ENCODE results near the gene KCNE3. TPM values are rescaled to one million over a fixed set of nuclear protein-coding genes. Genes with fewer than 3 reads are reported as not detected.
A peak's percentile ranks its signal among the peaks of the same experiment; 100 is the strongest.

Gene KCNE3
- polyA plus RNA-seq = 33.1 TPM
- long read RNA-seq, donor 1, partial matches to known transcripts = 0 of 2 reads
- long read RNA-seq, donor 1, other reads (novel, unspliced or antisense) = 0 of 2 reads
- long read RNA-seq, donor 2, partial matches to known transcripts = 0 of 6 reads
- long read RNA-seq, donor 2, other reads (novel, unspliced or antisense) = 0 of 6 reads
- long read RNA-seq, donor 3 = 0 reads
- long read RNA-seq, donor 4, partial matches to known transcripts = 0 of 1 reads
- long read RNA-seq, donor 4, other reads (novel, unspliced or antisense) = 0 of 1 reads
- long read RNA-seq, donor 5, partial matches to known transcripts = 0 of 3 reads
- long read RNA-seq, donor 5, other reads (novel, unspliced or antisense) = 0 of 3 reads
- long read RNA-seq, donor 6, transcript KCNE3-201 (3 exons, 3,143 nt) = major isoform, 5 of 9 reads
- long read RNA-seq, donor 6, partial matches to known transcripts = 0 of 9 reads
- long read RNA-seq, donor 6, other reads (novel, unspliced or antisense) = 0 of 9 reads
- long read RNA-seq, donor 7, partial matches to known transcripts = 0 of 3 reads
- long read RNA-seq, donor 7, other reads (novel, unspliced or antisense) = 0 of 3 reads
- long read RNA-seq, donor 8, transcript KCNE3-201 (3 exons, 3,143 nt) = major isoform, 5 of 8 reads
- long read RNA-seq, donor 8, partial matches to known transcripts = 0 of 8 reads
- long read RNA-seq, donor 8, other reads (novel, unspliced or antisense) = 0 of 8 reads
- long read RNA-seq, donor 9, transcript KCNE3-201 (3 exons, 3,143 nt) = major isoform, 6 of 10 reads
- long read RNA-seq, donor 9, partial matches to known transcripts = 0 of 10 reads
- long read RNA-seq, donor 9, other reads (novel, unspliced or antisense) = 0 of 10 reads
- long read RNA-seq, donor 10, partial matches to known transcripts = 0 of 6 reads
- long read RNA-seq, donor 10, other reads (novel, unspliced or antisense) = 0 of 6 reads
- long read RNA-seq, donor 11, partial matches to known transcripts = 0 of 5 reads
- long read RNA-seq, donor 11, other reads (novel, unspliced or antisense) = 0 of 5 reads

- Histone ChIP-seq H3K9me3 (ENCODE audit: control insufficient read depth, low read depth, low read length) (no peaks in the 10 kb centered on the region), H3K27me3 (ENCODE audit: control insufficient read depth, insufficient read depth, low read length) (no peaks in the 10 kb centered on the region), H3K4me3 (ENCODE audit: low read length) (peak within 1 kb of the TSS; percentile 87), H3K4me1 (ENCODE audit: control insufficient read depth, insufficient read depth, low read length) (peaks cover 46% of the 10 kb centered on the region), H3K36me3 (ENCODE audit: control insufficient read depth, insufficient read depth, low read length) (peaks cover 7% of the 10 kb centered on the region), H3K27ac (ENCODE audit: low read length) (peak within 1 kb of the TSS; percentile 85)
- DNase-seq = peak in 1 of 2 donors; percentile 72
- no CpG with 5 or more reads among the region's 62 CpGs for WGBS (ENCODE audit: insufficient coverage, low lambda C conversion rate)
Measured at GRCh38 chr11:74466916-74467885, at the start of gene KCNE3. KCNE3 (minus strand) TSS chr11:74467549; CDS start chr11:74457563, 9,986 bp downstream.

DNA sequence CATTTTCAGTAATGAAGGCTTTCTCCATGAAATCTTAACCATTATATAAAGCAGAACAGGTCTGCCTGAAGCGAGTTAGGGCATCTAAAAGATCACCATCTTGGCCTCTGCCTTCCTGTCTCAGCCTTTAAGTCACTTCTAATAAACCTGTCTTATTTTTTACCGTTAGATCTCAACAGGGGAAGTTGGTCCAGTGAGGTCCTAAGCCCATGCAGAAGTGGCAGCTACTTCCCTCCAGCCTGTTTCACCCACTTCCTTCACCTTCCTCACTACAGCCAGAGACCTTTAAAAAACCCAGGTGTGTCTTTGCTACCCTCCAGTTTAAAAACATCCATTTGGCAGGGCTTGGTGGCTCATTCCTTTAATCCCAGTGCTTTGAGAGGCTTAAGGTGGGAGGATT, 40.2 kb upstream of the KCNE3 start:
- no CpG with 5 or more reads among the region's 2 CpGs for WGBS (ENCODE audit: insufficient coverage, low lambda C conversion rate)
- H3K27ac ChIP-seq (ENCODE audit: low read length) = no peak overlapping the region
- no peak for DNase-seq

GRCh38 chr11:74506823-74507222, 39.5 kb upstream of the KCNE3 start:
- no peak for DNase-seq

More for the DNA sequence above, 40.2 kb upstream of the KCNE3 start:
- peaks cover 5% of the 10 kb centered on the region for H3K9me3 ChIP-seq (ENCODE audit: control insufficient read depth, low read depth, low read length)
- peaks cover 3% of the 10 kb centered on the region for H3K4me1 ChIP-seq (ENCODE audit: control insufficient read depth, insufficient read depth, low read length)
- no peaks in the 10 kb centered on the region for H3K36me3 ChIP-seq (ENCODE audit: control insufficient read depth, insufficient read depth, low read length)
- no peak overlapping the region for H3K4me3 ChIP-seq (ENCODE audit: low read length)
- H3K27me3 ChIP-seq (ENCODE audit: control insufficient read depth, insufficient read depth, low read length) = no peaks in the 10 kb centered on the region

GRCh38 chr11:74505911-74506310, 38.6 kb upstream of the KCNE3 start:
- peaks cover 3% of the 10 kb centered on the region for H3K4me1 ChIP-seq (ENCODE audit: control insufficient read depth, insufficient read depth, low read length)

More at GRCh38 chr11:74506823-74507222, 39.5 kb upstream of the KCNE3 start:
- peaks cover 6% of the 10 kb centered on the region for H3K9me3 ChIP-seq (ENCODE audit: control insufficient read depth, low read depth, low read length)
- WGBS (ENCODE audit: insufficient coverage, low lambda C conversion rate) = no CpG with 5 or more reads among the region's 1 CpG
- no peak overlapping the region for H3K4me3 ChIP-seq (ENCODE audit: low read length)
- no peaks in the 10 kb centered on the region for H3K36me3 ChIP-seq (ENCODE audit: control insufficient read depth, insufficient read depth, low read length)
- H3K27ac ChIP-seq (ENCODE audit: low read length) = no peak overlapping the region
- no peaks in the 10 kb centered on the region for H3K27me3 ChIP-seq (ENCODE audit: control insufficient read depth, insufficient read depth, low read length)
- H3K4me1 ChIP-seq (ENCODE audit: control insufficient read depth, insufficient read depth, low read length) = peaks cover 3% of the 10 kb centered on the region

DNA sequence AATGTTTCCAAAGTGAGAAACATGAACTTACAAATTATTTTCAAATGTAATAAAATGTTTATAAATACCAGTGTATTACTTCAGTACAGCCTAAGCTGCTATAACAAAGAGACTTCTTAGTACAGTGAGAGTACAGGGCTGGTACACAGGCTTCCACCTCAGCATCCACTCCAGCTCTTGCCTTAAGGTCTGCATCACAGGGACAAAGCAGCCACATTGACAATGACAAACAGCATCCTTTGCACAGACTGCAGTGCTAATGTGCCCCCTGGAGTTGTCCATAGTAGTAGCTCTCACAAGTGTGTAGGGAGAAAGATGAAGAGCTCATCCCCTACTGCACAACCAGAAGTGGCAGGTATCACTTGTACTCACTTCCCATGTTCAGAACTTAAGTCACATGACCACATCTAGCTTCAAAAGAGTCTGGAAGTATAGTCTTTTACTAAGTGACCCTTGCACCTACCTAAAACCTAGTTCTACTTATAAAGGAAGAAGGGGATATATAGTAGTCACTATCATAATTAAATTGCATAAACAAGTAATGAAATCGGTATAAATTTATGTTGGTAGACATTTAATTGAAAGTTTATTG, 36.8 kb upstream of the KCNE3 start:
- Histone ChIP-seq H3K36me3 (ENCODE audit: control insufficient read depth, insufficient read depth, low read length) (no peaks in the 10 kb centered on the region), H3K4me1 (ENCODE audit: control insufficient read depth, insufficient read depth, low read length) (peaks cover 3% of the 10 kb centered on the region), H3K9me3 (ENCODE audit: control insufficient read depth, low read depth, low read length) (peaks cover 8% of the 10 kb centered on the region), H3K27ac (ENCODE audit: low read length) (peak overlapping the region; percentile 54), H3K4me3 (ENCODE audit: low read length) (no peak overlapping the region), H3K27me3 (ENCODE audit: control insufficient read depth, insufficient read depth, low read length) (no peaks in the 10 kb centered on the region)
- peak in 1 of 2 donors; percentile 37 for DNase-seq
- 100% methylated on average over 1 of the region's 1 CpG for WGBS (ENCODE audit: insufficient coverage, low lambda C conversion rate)

More at GRCh38 chr11:74505911-74506310, 38.6 kb upstream of the KCNE3 start:
- DNase-seq = no peak
- Histone ChIP-seq H3K36me3 (ENCODE audit: control insufficient read depth, insufficient read depth, low read length) (no peaks in the 10 kb centered on the region), H3K27me3 (ENCODE audit: control insufficient read depth, insufficient read depth, low read length) (no peaks in the 10 kb centered on the region), H3K4me3 (ENCODE audit: low read length) (no peak overlapping the region), H3K9me3 (ENCODE audit: control insufficient read depth, low read depth, low read length) (peaks cover 8% of the 10 kb centered on the region), H3K27ac (ENCODE audit: low read length) (no peak overlapping the region)
- WGBS (ENCODE audit: insufficient coverage, low lambda C conversion rate) = no CpG with 5 or more reads among the region's 4 CpGs

- no peaks in the 10 kb centered on the region for H3K27me3 ChIP-seq (ENCODE audit: control insufficient read depth, insufficient read depth, low read length)
- H3K36me3 ChIP-seq (ENCODE audit: control insufficient read depth, insufficient read depth, low read length) = no peaks in the 10 kb centered on the region
- no peak for DNase-seq
- H3K4me3 ChIP-seq (ENCODE audit: low read length) = no peak overlapping the region
- peaks cover 2% of the 10 kb centered on the region for H3K4me1 ChIP-seq (ENCODE audit: control insufficient read depth, insufficient read depth, low read length)
- peaks cover 4% of the 10 kb centered on the region for H3K9me3 ChIP-seq (ENCODE audit: control insufficient read depth, low read depth, low read length)
- no peak overlapping the region for H3K27ac ChIP-seq (ENCODE audit: low read length)
- WGBS (ENCODE audit: insufficient coverage, low lambda C conversion rate) = 100% methylated on average over 1 of the region's 1 CpG
Measured at GRCh38 chr11:74494916-74495315, 27.6 kb upstream of the KCNE3 start.

DNA sequence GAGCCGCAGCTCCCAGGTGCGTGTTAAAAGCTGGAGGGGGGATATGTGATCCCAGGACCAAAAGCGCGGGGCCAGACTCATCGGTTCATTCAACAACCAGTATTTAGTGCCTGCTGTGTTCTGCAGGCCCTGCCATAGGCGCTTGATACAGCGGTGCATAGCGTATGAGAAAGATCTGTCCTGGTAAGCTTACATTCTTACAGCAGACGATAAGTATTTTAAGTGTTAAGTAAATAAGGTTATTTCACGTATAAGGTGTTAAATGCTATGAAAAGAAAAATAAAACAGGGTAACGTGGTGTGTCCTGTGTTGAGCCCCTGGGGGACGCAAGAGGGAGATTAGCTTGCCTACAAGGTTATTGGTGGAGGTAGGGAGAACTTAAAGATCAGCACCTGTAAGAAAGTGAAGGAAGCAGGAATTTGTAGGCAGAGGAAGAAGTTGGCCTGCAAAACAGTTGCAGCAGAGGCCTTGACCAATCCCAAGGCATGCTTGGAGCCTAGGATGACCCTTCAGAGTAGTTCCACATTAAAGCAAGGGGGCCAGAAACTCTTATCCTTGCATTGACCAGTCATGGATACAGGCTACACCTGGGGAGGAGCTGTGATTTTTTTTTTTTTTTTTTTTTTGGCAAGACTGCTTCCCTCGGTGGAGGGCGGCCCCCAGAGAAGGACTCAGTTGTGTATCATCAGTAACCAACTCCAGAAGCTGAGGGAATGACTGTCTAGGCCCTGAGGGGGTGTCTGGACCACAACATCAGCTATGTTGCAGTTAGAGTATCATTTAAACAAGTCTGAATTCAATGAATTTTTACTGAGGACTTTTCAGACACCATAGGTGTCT, 26.7 kb upstream of the KCNE3 start:
- H3K27me3 ChIP-seq (ENCODE audit: control insufficient read depth, insufficient read depth, low read length) = no peaks in the 10 kb centered on the region
- 0% methylated on average over 5 of the region's 14 CpGs for WGBS (ENCODE audit: insufficient coverage, low lambda C conversion rate)
- peak overlapping the region; percentile 47 for H3K4me3 ChIP-seq (ENCODE audit: low read length)
- H3K4me1 ChIP-seq (ENCODE audit: control insufficient read depth, insufficient read depth, low read length) = peaks cover 2% of the 10 kb centered on the region
- no peak for DNase-seq
- H3K36me3 ChIP-seq (ENCODE audit: control insufficient read depth, insufficient read depth, low read length) = no peaks in the 10 kb centered on the region
- peaks cover 4% of the 10 kb centered on the region for H3K9me3 ChIP-seq (ENCODE audit: control insufficient read depth, low read depth, low read length)
- peak overlapping the region; percentile 75 for H3K27ac ChIP-seq (ENCODE audit: low read length)

- DNase-seq = peak; percentile 99
- H3K27me3 ChIP-seq (ENCODE audit: control insufficient read depth, insufficient read depth, low read length) = no peaks in the 10 kb centered on the region
- peaks cover 2% of the 10 kb centered on the region for H3K4me1 ChIP-seq (ENCODE audit: control insufficient read depth, insufficient read depth, low read length)
- H3K36me3 ChIP-seq (ENCODE audit: control insufficient read depth, insufficient read depth, low read length) = no peaks in the 10 kb centered on the region
- WGBS (ENCODE audit: insufficient coverage, low lambda C conversion rate) = no CpG with 5 or more reads among the region's 94 CpGs
- H3K9me3 ChIP-seq (ENCODE audit: control insufficient read depth, low read depth, low read length) = no peaks in the 10 kb centered on the region
- H3K4me3 ChIP-seq (ENCODE audit: low read length) = peak within 1 kb of the TSS; percentile 47
- peak within 1 kb of the TSS; percentile 75 for H3K27ac ChIP-seq (ENCODE audit: low read length)
Measured at GRCh38 chr11:74492974-74493790, 25.8 kb upstream of the KCNE3 start, which contains the start of gene LIPT2. LIPT2 (minus strand) TSS chr11:74493724; CDS start chr11:74493703, 21 bp downstream.

Data from large intestine (tissue), 12 donors.